ENCODE data around the gene ZNF804A. TPM values are rescaled to one million over a fixed set of nuclear protein-coding genes. Genes with fewer than 3 reads are reported as not detected.

Gene ZNF804A
- total and polyA plus RNA-seq, 2 donors from 2014 or later, result 0.19 to 1.2 TPM

DNA sequence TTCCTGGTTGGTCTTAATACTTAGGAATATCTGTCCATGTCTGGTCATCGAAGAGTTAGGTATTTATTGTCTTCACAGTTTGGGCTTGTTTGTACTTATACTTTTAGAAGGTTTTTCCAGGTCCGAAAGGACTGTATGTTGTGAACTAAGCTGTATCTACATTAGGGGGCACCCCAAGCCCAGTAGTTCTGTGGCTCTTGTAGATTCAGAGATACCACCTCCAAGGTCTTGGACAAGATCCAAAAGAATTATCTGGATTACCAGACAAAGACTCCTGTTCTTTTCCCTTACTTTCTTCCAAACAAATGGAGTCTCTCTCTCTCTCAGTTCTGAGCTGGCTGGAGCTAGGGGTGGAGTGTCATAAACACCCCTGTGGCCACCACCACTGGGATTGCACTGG is 328.7 kb downstream of the ZNF804A start:
- no peaks in the 10 kb centered on the region for H3K27me3 ChIP-seq (ENCODE audit: control insufficient read depth, insufficient read depth, low read length)
- no peak for FAIRE-seq
- intact Hi-C loops (cut with DNase I), result no loop called here
- DNase-seq, result no peak
- H3K9ac ChIP-seq (ENCODE audit: low read length in 3 of 3), result no peak overlapping the region
- no peaks in the 10 kb centered on the region for H3K4me1 ChIP-seq (ENCODE audit: control insufficient read depth in 2 of 3, insufficient read depth in 2 of 3, low read depth in 1 of 3, low read length in 3 of 3)
- H3K4me3 ChIP-seq (ENCODE audit: low read length in 3 of 3), result no peak overlapping the region
- no peak overlapping the region for H3K27ac ChIP-seq (ENCODE audit: low read depth in 2 of 2, low read length in 2 of 2)
- peaks cover 0 to 10% (median 0%) of the 10 kb centered on the region in 3 donors for H3K9me3 ChIP-seq (ENCODE audit: control insufficient read depth in 2 of 3, insufficient read depth in 1 of 3, low read length in 3 of 3)
- H3K36me3 ChIP-seq (ENCODE audit: control insufficient read depth in 2 of 3, insufficient read depth in 3 of 3, low read length in 3 of 3), result no peaks in the 10 kb centered on the region
- TF ChIP-seq, protein P1, sequence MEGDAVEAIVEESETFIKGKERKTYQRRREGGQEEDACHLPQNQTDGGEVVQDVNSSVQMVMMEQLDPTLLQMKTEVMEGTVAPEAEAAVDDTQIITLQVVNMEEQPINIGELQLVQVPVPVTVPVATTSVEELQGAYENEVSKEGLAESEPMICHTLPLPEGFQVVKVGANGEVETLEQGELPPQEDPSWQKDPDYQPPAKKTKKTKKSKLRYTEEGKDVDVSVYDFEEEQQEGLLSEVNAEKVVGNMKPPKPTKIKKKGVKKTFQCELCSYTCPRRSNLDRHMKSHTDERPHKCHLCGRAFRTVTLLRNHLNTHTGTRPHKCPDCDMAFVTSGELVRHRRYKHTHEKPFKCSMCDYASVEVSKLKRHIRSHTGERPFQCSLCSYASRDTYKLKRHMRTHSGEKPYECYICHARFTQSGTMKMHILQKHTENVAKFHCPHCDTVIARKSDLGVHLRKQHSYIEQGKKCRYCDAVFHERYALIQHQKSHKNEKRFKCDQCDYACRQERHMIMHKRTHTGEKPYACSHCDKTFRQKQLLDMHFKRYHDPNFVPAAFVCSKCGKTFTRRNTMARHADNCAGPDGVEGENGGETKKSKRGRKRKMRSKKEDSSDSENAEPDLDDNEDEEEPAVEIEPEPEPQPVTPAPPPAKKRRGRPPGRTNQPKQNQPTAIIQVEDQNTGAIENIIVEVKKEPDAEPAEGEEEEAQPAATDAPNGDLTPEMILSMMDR (IDR thresholded peaks at IDR 0.05; ENCODE audit: borderline replicate concordance, extremely low read depth, insufficient read depth), result no peak

DNA sequence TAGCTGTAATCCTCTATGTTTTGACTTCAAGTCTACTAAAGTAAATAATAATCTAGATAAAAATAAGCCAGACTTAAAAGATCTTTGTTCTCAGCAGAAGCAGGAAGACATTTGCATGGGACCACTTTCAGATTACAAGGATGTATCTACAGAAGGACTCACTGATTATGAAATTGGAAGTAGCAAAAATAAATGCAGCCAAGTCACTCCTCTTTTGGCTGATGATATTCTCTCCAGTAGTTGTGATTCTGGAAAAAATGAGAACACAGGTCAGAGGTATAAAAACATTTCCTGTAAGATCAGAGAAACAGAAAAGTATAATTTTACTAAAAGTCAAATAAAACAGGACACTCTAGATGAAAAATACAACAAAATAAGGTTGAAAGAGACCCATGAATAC is 338.4 kb downstream of the ZNF804A start:
- FAIRE-seq, result no peak
- H3K9me3 ChIP-seq (ENCODE audit: control insufficient read depth in 2 of 3, insufficient read depth in 1 of 3, low read length in 3 of 3), result no peaks in the 10 kb centered on the region
- no peak for DNase-seq
- no peaks in the 10 kb centered on the region for H3K36me3 ChIP-seq (ENCODE audit: control insufficient read depth in 2 of 3, insufficient read depth in 3 of 3, low read length in 3 of 3)
- no peak overlapping the region for H3K9ac ChIP-seq (ENCODE audit: low read length in 3 of 3)
- intact Hi-C loops (cut with DNase I), result no loop called here
- H3K27me3 ChIP-seq (ENCODE audit: control insufficient read depth, insufficient read depth, low read length), result no peaks in the 10 kb centered on the region
- H3K4me3 ChIP-seq (ENCODE audit: low read length in 3 of 3), result no peak overlapping the region
- no peaks in the 10 kb centered on the region for H3K4me1 ChIP-seq (ENCODE audit: control insufficient read depth in 2 of 3, insufficient read depth in 2 of 3, low read depth in 1 of 3, low read length in 3 of 3)
- no peak overlapping the region for H3K27ac ChIP-seq (ENCODE audit: low read depth in 2 of 2, low read length in 2 of 2)
- TF ChIP-seq, protein P1 (IDR thresholded peaks at IDR 0.05; ENCODE audit: borderline replicate concordance, extremely low read depth, insufficient read depth), result no peak

DNA sequence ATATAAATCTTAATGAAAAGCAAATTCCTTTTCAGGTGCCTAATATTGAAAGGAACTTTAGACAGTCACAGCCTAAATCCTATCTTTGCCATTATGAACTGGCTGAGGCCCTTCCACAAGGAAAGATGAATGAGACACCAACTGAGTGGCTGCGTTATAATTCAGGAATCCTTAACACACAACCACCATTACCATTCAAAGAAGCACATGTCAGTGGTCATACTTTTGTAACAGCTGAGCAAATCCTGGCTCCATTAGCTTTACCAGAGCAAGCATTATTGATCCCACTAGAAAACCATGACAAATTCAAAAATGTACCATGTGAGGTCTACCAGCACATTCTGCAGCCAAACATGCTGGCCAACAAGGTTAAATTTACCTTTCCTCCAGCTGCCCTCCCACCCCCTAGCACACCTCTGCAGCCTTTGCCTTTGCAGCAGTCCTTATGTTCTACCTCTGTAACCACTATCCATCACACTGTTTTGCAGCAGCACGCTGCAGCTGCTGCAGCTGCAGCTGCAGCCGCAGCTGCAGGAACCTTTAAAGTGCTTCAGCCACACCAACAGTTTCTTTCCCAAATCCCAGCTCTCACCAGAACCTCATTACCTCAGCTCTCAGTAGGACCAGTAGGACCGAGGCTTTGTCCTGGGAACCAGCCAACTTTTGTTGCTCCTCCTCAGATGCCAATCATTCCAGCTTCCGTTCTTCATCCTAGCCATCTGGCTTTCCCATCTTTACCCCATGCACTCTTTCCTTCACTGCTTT is 340.1 kb downstream of the ZNF804A start:
- H3K4me3 ChIP-seq (ENCODE audit: low read length in 3 of 3), result no peak overlapping the region
- TF ChIP-seq, protein P1 (IDR thresholded peaks at IDR 0.05; ENCODE audit: borderline replicate concordance, extremely low read depth, insufficient read depth), result no peak
- H3K4me1 ChIP-seq (ENCODE audit: control insufficient read depth in 2 of 3, insufficient read depth in 2 of 3, low read depth in 1 of 3, low read length in 3 of 3), result no peaks in the 10 kb centered on the region
- DNase-seq (no peak), FAIRE-seq (no peak)
- intact Hi-C loops (cut with DNase I), result no loop called here
- H3K9ac ChIP-seq (ENCODE audit: low read length in 3 of 3), result no peak overlapping the region
- H3K36me3 ChIP-seq (ENCODE audit: control insufficient read depth in 2 of 3, insufficient read depth in 3 of 3, low read length in 3 of 3), result no peaks in the 10 kb centered on the region
- no peaks in the 10 kb centered on the region for H3K27me3 ChIP-seq (ENCODE audit: control insufficient read depth, insufficient read depth, low read length)
- H3K27ac ChIP-seq (ENCODE audit: low read depth in 2 of 2, low read length in 2 of 2), result no peak overlapping the region
- H3K9me3 ChIP-seq (ENCODE audit: control insufficient read depth in 2 of 3, insufficient read depth in 1 of 3, low read length in 3 of 3), result no peaks in the 10 kb centered on the region
